GM04504 (cell line): ENCODE measurements around the gene PHLPP2.

Experiments
- DNase-seq: peaks from one replicate; pipeline ENCODE4 v3.0.0-alpha.2; 2012; ENCODE audit warnings: low read depth

Gene PHLPP2

GRCh38 chr16:71670537-71670936, 54.0 kb downstream of the PHLPP2 start:
- DNase-seq, result no peak

DNA sequence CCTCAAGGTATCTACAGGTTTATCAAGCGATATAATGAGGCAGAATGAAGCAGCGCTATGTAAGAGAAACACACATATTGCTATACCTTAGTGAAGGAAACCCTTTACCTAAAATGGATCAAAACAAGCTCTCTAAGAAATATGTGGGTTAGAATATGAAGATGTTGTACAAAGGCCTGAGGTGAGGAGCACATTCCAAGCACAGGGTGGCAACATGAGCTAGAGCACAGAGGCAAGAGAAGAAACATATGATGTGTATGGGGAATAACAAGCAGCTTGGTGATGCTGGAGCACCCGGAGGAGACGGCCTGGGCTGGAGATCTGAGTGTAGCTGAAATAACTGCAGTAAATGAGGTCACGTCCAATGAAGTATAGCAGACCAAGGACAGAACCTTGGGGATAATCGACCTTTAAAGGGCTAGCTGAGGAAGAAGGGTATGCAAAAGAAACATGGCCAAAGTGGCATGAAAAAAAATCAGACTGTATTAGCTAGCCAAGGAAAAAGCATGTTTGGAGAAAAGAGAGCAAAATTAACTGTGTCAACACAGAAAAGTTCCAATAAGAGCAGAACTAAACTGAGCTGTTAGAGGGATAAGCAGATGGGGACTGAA, 54.5 kb downstream of the PHLPP2 start:
- DNase-seq, result no peak

GRCh38 chr16:71666928-71667707, 57.4 kb downstream of the PHLPP2 start:
- DNase-seq, result no peak

DNA sequence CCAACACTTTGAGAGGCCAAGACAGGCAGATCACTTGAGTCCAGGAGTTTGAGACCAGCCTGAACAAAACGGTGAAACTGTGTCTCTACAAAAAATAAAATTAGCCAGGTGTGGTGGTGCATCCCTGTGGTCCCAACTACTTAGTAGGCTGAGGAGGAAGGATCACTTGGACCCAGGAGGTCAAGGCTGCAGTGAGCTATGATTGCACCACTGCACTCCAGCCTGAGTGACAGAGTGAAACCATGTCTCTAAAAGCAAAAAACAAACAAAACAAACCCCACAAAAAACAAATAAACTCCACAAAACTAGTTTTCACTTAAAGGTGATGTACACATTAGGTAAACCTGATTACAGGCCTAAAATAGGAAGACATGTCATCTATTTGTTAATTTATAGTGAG, 58.2 kb downstream of the PHLPP2 start:
- DNase-seq, result no peak

DNA sequence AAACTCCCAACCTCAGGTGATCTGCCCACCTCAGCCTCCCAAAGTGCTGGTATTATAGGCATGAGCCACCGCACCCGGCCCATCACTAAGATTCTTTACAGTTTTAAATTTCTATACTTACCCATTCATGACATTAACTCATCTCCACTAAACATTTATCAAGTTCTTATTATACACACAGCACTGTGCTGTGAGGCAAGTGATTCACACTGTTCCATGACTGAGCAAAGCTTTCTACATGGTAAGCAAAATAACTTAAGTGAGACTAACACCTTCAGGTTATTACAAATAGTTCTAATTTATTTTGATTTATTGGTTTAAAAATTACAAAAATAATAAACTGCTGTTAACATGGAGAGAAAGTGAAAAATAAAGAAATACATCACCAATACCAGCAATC, 65.0 kb downstream of the PHLPP2 start:
- DNase-seq, result no peak

- no peak for DNase-seq
These were observed 65.7 kb downstream of the PHLPP2 start for GRCh38 chr16:71658771-71659170.

- DNase-seq, result no peak
These were observed 74.8 kb downstream of the PHLPP2 start for GRCh38 chr16:71649704-71650103.

DNA sequence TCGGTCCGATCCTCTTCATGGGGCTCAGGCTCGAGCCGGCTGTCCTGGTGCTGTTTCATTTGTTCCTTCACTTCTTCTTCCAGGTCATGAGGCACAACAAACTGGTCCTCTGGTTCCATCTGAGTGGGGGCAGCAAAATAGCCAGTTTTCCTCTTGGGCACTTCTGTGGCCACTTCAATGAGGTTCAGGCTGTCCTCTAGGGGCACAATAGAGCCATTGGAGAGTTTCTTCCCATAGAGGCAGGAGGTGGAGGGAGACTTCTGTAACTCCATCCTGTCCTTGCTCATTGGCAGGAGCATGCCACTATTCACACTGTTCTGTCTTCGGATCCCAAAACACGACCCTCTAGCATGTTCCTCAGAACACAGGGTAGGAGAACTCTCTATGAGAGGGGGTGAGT, 75.6 kb downstream of the PHLPP2 start:
- no peak for DNase-seq

- no peak for DNase-seq
These were observed 76.3 kb downstream of the PHLPP2 start for GRCh38 chr16:71648162-71648561.

DNA sequence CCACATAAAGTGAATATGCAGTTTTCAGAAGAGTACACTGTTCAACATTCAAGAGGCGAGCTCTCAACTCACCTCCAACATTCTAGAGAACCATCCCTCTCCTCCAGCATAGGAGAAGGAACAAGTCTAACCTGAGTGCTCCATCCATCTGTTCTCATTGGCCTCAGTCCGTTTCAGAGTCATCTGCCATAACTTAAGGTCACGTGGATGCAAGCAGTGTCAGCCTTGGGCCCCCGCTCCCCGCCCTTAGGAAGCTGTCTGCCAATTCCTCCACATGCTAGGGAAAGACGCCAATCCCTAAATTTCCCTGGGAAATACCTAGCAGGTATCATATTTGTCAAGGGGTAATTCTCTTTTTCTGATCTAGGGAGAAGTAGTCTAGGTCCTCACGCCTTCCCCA, 77.1 kb downstream of the PHLPP2 start:
- no peak for DNase-seq

DNA sequence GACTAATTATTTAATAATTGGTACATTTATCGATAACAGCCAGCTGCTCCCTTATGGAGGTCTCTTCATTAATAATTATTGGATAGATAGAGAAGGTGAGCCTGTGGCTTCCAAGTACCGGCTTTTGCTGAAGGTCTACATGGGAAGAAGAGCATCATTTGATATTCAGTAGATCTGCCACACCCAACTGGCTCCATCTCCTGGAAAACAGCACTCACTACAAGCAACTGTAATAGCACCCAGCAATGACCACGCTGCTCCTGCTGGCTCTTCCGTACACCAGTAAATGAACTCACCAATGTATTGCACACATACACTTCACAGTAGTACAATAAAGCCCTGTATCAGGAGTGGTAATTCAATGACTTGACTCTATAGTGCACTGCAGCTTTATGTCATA, 79.1 kb downstream of the PHLPP2 start:
- no peak for DNase-seq

GRCh38 chr16:71637398-71637797, 87.1 kb downstream of the PHLPP2 start:
- no peak for DNase-seq

- DNase-seq, result no peak
These were observed 88.9 kb downstream of the PHLPP2 start for GRCh38 chr16:71635632-71636031.

DNA sequence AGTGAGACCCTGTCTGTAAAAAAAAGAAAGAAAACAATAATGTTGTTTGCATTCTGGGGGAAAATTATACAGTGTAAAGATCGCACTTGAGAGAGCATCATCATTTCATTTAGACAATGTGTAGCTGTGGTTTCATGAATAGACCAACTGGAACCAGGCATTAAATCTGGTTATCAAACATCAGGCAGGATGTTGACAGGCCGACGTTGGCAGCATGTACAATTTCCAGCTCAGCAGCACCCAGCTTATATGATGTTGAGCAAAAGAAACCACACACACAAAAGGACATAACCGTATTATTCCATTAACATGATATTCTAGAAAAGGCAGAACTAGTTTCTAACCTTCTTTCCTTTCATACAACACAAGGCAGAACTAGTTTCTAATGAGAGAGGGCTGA, 92.7 kb downstream of the PHLPP2 start:
- no peak for DNase-seq

GRCh38 chr16:71630808-71631207, 93.7 kb downstream of the PHLPP2 start:
- no peak for DNase-seq

GRCh38 chr16:71629278-71630016, 95.1 kb downstream of the PHLPP2 start:
- no peak for DNase-seq

DNA sequence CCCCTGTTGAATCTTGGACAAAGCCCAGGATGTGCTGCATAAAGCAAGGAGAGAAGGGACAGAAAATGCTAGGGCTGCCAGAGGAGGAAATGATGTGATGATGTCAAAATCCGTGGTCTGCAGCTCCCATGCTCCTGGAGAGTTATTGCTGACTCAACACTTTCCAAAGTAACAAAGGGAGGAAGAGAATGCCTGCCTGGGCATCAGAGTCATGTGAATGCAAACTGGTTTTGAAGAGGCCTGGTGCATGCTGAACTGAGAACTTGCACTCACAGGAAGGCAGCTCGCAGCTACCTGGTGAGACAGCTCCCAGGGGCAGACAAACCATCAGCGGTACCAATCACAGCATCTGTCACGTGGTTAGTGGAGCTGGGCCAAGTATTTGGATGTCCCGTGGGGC, 95.7 kb downstream of the PHLPP2 start:
- no peak for DNase-seq

DNA sequence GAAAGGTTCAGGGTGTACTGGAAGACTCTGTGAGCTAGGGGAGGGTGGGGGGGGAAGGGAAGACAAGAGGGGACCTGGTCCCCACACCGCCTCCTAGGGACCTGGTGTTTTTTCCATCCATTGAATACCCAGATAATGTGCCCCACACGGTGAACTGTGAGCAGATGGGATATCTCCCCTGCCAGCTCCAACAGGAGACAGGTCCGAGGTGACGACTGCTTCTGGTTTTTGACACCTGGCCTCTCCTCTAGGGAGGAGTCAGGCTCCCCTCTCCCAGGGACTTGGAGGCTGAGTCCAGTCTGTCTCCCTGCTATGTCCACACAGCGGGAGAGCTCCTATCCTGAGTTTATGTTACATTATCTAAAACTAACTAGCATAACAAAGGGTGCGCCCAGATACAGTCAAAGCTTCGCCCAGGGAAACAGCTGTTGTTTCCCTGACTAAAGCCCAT, 96.7 kb downstream of the PHLPP2 start:
- DNase-seq, result no peak

DNA sequence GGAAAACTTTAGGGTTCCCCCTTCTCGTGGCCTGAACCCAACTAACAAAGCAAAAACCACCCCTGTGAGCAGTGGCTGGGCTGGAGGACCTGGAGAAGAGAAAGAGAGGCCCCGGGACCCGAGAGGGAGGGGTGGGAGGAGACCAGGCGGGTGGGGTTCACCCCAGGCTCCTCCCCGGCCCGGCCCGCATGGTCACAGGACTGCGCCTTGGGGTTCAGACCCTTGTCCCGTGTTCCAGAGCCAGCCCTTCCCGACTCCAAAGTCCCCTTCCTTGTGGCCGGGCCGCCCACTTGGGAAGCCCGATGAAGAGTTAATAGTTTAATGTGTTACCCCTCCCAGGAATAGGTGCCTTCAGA, 97.7 kb downstream of the PHLPP2 start:
- DNase-seq, result no peak

DNA sequence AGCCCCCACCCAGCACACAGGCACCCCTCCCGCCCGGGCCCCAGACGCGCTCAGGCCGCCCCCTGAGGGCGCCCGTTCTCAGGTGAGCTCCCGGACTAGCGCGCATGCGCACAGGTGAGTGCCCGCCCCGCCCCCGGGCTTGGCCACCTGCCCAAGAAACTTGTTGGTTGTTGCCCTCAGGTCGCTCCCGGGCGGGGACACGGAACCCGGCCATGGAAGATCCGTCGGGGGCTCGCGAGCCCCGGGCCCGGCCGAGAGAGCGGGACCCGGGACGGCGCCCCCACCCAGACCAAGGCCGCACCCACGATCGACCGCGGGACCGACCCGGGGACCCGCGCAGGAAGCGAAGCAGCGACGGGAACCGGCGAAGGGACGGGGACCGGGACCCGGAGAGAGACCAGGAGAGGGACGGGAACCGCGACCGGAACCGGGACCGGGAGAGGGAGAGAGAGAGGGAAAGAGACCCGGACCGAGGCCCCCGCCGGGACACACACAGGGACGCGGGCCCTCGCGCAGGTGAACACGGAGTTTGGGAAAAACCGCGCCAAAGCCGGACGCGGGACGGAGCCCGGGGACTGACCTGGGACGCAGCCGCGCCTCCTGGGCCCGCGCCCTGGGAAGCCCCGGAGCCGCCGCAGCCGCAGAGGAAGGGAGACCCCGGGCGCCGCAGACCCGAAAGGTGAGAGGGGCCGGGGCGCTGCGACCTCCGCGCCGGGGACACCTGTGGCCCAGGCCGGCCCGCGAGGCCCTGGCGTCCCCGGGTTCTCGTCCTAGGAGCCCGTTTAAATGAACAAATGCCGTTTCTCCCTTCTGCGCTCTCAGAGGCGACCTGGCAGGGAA, 98.3 kb downstream of the PHLPP2 start, which contains the start of gene MARVELD3:
MARVELD3 (plus strand) TSS at position 167 of the 840 bp plus-strand sequence; CDS start at position 213, 46 bp downstream.
- DNase-seq, result no peak

DNA sequence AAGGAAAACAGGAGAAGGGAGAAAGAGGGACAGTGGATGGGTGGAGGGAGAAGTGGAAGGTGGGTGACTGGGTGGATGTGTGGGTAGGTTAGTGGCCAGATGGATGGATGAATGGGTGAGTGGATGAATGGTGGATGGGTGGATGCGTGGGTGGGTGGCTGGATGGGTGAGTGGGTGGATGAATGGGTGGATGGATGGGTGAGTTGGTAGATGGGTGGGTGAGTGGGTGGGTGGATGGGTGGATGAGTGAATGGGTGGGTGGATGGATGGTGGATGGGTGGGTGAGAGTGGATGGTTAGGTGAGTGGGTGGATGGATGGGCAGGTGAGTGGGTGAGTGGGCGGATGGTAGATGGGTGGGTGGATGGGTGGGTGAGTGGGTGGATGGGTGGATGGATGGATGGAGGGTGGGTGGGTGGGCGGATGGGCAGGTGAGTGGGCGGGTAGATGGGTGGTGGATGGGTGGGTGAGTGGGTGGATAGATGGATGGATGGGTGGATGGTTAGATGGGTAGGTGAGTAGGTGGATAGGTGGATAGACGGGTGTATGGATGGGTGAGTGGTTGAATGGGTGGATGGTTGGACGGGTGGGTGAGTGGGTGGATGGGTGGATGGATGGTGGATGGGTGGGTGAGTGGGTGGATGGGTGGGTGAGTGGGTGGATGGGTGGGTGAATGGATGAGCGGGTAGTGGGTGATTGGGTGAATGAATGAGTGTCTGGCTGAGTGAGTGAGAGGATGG, 99.2 kb downstream of the PHLPP2 start:
- DNase-seq, result no peak
